GM03348 (cell line): ENCODE measurements around the gene MAGI1.
"Not testable (repeated sequence)": the region's sequence is repeated elsewhere in the genome, so short reads cannot be mapped to it uniquely, and the experiment has no call there.

ENCODE experiments used
- DNase-seq: peaks from one replicate; pipeline ENCODE4 v3.0.0; 2012; ENCODE audit warnings: low spot score

MAGI1 gene

GRCh38 chr3:65873869-65874268 lies 164.8 kb downstream of the MAGI1 start:
- no peak for DNase-seq

DNA sequence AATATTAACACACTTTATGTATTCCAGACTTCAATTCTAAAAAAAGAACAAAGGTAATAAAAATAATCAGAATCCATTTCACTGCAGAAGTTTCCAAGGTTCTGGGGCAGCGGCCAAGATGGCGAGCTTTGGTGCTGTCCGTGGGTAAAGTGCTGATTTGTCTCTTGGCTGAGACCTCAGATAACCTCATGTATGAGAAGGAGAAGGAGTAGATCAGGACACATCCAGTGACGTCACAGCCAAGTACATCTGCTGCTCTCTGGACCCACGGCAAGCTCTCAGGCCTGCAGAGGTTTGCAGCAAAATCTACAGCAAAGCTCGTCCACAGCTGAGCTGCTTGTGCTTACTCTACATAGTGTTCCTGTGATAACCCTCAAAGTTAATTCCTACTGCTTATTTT lies 165.7 kb downstream of the MAGI1 start:
- DNase-seq: no peak

DNA sequence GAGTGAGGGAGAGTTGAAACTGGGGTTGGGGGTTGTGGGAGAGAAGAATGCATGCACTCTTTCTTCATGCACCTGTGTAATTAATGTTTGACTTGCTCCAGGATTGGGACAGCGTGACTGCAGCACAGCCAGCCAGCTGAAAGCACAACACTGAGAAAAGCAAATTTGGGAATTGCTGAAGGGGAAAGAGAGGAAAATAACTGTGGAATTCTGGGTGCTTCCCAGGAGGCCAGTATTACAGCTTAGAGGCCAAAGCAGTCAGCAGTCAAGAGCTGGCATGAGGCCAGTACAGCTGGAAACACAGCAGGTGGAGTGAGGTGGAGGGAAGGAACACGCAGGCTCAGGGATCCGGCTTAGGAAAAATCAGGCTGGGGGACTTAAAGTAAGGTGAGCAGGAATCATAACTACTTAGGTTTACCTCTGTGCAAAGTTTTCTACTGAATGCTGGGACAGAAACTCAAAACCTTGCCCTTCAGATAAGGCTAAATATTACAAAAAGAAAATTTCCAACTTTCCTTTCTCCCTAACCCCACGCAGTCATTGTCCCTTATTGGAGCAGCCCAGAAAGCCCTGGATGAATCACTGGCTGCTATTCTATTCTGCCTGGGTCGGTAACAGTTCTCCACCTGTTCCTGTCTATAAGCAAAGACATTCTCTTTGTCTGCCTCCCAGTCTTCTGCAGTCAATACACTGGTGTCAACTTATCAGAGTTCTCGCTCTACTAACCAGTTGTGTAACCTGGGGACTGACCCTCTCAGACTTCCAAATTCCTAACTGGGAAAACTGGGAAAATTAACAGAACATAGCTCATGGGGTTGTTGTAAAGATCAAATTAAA lies 167.2 kb downstream of the MAGI1 start:
- no peak for DNase-seq

DNA sequence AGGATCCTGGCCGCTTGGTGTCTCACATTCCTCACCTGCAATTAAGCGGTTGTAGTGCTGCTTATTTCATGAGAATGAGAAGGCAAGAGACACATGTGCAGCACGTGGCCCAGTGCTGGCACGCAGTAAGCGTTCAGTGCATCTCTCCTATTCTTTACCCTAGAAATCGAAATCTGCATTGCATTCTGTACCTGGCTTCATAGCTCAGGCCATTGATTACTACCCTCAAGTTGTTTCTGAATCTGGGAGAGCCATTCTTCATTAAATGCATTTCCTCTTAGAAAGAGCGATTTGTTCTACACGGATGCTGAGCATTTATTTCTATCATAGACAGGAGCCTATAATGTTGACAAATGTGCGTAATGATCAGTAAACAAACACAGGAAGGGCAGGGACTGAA lies 168.9 kb downstream of the MAGI1 start:
- no peak for DNase-seq

DNA sequence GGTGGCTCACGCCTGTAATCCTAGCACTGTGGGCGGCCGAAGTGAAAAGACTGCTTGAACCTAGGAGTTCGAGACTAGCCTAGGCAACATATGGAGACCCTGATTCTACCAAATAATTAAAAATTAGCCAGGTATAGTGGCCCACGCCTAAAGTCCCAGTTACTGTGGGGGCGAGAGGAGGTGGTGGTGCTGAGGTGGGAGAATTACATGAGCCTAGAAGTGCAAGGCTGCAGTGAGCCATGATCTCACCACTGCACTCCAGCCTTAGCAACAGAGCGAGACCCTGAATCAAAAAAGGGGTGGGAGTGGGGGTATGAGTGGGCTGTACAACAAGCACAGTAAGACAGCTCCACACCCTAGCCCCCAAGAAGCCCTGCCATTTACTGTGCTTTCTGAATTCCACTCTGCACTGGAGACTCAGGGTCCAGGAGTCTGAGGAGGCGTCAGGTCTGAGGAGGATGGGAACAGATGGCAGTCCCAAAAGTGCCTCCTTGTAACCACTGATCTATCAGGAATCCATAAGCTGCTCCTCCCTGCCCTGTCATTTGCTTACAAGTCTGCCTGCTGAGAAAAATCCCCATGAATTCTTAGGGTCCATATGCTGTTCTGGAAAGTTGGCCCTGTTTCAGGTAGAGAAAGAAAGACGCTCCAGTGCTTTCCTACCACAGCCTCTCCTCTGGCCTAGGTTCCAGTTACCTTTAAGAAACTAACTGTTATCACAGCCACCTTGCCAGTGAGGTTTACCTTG lies 171.1 kb downstream of the MAGI1 start:
- DNase-seq: no peak

GRCh38 chr3:65864357-65864904 lies 174.3 kb downstream of the MAGI1 start:
- DNase-seq: no peak

GRCh38 chr3:65861718-65862117 lies 177.0 kb downstream of the MAGI1 start:
- DNase-seq: no peak

DNA sequence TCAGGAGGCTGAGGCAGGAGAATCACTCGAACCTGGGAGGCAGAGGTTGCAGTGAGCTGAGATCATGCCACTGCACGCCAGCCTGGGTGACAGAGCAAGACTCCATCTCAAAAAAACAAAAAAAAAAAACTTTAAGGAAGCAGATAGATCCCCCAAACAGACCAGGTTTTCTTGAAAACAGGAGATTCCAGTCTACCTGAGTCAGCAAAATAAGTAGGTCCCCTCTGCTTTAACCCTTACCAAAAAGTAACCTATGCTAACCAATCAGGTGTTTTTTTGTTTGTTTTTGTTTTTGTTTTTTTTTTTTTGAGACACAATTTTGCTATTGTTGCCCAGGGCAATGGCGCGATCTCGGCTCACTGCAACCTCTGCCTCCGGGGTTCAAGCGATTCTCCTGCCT lies 179.1 kb downstream of the MAGI1 start:
- DNase-seq: not testable (repeated sequence)

GRCh38 chr3:65858749-65859148 lies 180.0 kb downstream of the MAGI1 start:
- DNase-seq: no peak

DNA sequence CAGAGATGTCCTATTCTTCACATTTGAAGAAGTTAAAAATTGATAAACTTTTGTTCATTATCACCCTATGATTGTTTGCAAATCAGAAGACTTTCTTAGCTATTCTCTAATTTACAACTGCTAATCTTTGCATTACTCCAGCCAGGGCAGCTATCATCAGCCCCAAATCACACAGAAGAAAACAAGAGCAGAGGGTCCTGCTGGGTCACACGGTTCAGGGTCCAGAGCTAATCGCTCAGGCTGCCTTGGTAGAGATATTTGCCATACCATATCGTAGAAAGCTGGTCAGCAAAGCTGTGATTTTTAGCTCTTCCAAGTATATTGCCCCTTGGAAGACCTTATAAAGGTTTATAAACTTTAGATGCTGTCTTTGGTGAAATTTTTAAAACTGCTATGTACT lies 181.4 kb downstream of the MAGI1 start:
- no peak for DNase-seq

DNA sequence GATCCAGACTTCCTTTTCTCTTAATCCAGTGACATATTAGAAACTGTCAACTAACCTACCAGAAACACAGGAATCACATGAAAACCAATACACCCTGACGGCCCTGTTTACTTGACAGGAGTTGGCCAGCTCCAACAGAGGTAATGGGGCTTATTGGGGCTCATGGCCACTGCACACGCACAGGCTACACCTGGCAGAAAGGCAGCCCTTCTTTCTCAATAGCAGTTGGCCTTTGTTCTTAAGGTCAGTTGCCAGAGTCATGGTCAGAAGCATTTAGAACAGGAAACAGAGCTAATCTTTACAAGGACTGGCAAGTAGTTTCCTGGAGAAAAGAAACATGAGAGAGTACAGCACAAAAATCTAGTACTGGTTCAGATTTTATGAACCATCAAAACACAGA lies 181.8 kb downstream of the MAGI1 start:
- no peak for DNase-seq

DNA sequence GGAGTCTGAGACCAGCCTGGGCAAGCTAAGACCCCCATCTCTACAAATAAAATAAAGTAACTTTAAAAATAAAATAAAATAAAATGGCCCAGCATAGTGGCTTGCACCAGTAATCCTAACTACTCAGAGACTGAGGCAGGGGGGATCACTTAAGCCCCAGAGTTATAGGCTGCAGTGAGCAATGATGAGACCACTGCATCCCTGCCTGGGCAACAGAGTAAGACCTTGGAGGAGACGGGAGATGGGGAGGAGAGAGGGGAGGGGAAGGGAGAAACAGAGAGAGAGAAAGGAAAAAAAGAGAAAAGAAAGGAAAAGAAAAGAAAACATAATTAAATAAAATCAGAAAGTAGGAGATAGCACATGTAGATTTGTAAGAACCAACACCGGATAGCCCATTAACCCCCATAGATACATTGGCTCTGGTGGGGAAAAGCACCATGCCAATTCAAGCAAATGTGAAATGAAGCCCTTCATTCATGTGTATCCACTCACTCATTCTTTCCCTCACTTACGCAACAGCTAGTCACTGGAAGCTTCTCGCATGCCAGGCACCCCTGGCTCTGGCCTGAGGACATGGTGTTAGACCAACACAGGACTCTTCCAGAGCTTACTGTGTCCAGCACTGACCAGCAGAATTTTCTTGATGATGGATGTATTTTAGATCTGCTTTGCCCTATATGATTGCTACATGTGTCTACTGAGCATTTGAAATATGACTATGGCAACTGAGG lies 183.2 kb downstream of the MAGI1 start:
- DNase-seq: peak; percentile 60

- DNase-seq: no peak
Observed at GRCh38 chr3:65854606-65855304, 184.0 kb downstream of the MAGI1 start.

DNA sequence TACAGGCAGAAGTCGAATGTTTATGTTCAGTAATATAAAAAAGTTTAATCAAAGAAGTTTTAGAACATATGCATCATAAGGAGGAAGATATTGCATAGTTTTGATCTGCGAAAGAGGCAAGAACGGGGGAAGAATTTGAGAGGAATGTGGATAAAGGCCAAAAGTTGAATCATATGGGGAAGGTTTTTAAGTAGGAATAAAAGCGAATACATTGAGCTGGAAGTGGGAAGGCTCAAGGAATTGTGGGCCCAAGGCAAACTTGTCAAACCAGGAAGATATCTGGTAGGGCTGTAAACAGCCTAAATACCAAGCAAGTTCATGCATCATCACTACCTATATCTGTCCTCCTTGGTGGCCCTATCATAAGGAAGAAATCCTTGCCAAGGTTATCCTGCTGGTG lies 186.9 kb downstream of the MAGI1 start:
- peak; percentile 70 for DNase-seq

DNA sequence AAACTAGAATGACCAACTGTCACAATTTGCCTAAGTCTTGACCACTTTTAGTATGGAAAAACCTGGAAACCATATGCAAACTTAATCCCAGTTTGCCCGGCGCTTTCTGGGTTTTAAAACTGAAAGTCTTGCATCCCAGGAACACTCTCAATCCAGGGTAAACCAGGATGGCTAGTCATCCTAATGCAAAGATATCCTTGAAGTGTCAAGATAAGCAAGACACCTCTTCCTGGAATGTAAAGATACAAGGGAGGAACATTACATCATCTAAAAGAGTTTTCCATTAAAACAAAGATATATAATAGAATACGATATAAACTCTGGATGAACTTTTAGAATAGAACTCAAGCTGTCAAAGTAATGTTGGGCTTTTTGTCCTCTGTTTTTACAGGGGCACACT lies 188.5 kb downstream of the MAGI1 start:
- DNase-seq: no peak

DNA sequence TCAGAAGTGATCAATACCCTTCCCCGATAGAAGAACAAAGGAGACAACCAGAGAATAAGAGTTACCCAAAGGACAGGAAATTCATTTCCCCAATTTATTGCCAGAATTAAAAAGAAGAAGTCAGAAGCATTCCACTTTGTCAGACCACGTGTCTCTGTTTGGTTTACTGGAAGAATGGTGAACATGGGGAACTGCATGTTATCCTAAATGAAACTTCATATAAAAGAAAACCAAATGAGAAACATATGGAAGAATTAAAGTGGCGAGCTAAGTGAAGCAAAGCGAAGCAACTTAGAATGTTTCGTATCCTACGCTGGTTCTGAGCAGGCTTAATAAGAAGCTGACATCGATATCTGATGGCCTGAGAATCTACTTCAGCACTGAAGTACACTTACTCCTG lies 190.7 kb downstream of the MAGI1 start:
- DNase-seq: no peak

DNA sequence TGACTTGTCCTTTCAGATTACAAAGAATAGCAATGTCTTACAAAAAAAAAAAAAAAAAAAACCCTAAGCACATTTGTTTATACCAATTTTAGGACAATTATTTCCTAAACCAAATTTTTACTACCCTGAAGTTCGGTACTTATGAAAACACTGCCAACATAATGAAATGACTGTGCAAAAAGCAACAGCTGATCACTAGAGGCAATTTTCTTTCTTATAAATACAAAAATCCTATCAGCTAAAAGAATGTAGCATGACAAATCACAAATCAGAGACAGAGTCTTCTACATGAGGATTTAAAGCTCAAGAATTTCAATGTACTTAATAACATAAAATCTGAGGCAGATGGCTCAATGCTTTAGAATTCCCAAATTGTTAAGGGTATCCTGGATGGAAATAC lies 191.8 kb downstream of the MAGI1 start:
- DNase-seq: no peak

DNA sequence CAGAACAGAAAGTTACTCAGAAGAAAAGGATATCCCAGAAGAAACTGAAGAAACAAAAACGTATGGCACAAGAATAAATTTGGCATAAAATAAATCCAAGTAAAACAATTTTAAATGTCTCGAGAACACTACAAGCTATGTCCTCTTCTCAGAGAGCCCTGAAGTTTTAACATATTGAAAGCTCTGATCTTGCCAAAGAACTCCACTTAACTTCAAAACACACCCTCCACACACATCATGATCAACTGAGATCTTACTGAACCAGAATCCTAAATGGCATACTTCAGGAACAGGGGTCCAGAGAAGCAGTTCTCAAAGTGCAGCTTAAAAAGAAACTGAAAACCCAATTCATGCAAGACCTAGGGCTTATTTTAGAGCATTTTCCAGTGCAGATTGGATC lies 194.3 kb downstream of the MAGI1 start:
- DNase-seq: no peak

GRCh38 chr3:65843732-65844131 lies 195.0 kb downstream of the MAGI1 start:
- DNase-seq: no peak

GRCh38 chr3:65837604-65838003 lies 201.1 kb downstream of the MAGI1 start:
- DNase-seq: no peak

GRCh38 chr3:65836047-65836446 lies 202.7 kb downstream of the MAGI1 start:
- no peak for DNase-seq
